Measurements from ENCODE around the gene AFF2. TPM values are rescaled to one million over a fixed set of nuclear protein-coding genes. Genes with fewer than 3 reads are reported as not detected.

Gene AFF2
- total RNA-seq, 1 experiment from 2014 or later: 0.05 TPM

- Histone ChIP-seq H3K9me2 (ENCODE audit: insufficient read depth) (no peaks in the 10 kb centered on the region), H2AFZ (ENCODE audit: low read depth, low read length, poor library complexity, severe bottlenecking) (no peak overlapping the region), H3K4me2 (ENCODE audit: low read length) (no peak overlapping the region), H4K20me1 (ENCODE audit: insufficient read depth) (no peaks in the 10 kb centered on the region), H3K36me3 (ENCODE audit: control insufficient read depth in 1 of 2, insufficient read depth in 2 of 2, low read length in 2 of 2) (no peaks in the 10 kb centered on the region), H3K4me3 (replicated peaks in 1 of 2; ENCODE audit: low read depth in 1 of 2, low read length in 2 of 2) (no peak overlapping the region), H3K9ac (ENCODE audit: low read length) (no peak overlapping the region), H3K27me3 (ENCODE audit: insufficient read depth, low read length) (no peaks in the 10 kb centered on the region), H3K4me1 (ENCODE audit: control insufficient read depth in 1 of 2, insufficient read depth in 2 of 2, low read length in 2 of 2) (no peaks in the 10 kb centered on the region), H3K9me3 (ENCODE audit: control insufficient read depth in 1 of 2, insufficient read depth in 1 of 2, low read depth in 1 of 2, low read length in 2 of 2) (no peaks in the 10 kb centered on the region), H3K27ac (ENCODE audit: low read depth, low read length) (no peak overlapping the region), H3K79me2 (ENCODE audit: insufficient read depth, low read length) (no peaks in the 10 kb centered on the region)
- ChIA-PET CTCF (no interaction called here), POLR2A (no interaction called here), RAD21 (ENCODE audit: low non-redundant PET in 1 of 2, low total read pairs in 2 of 2, uncharacterized antibody in 2 of 2, unreplicated experiment in 2 of 2) (no interaction called here)
- BruUV-seq (replicated peaks): no TSS peak
- ATAC-seq: no peak
- TF ChIP-seq ZFX (IDR thresholded peaks at IDR 0.05) (no peak), EGR1 (IDR thresholded peaks at IDR 0.05; ENCODE audit: low read depth) (no peak), JUND (IDR thresholded peaks at IDR 0.05) (no peak), SRF (IDR thresholded peaks at IDR 0.05; ENCODE audit: low read depth) (no peak), FOSL1 (IDR thresholded peaks at IDR 0.05; ENCODE audit: low read depth) (no peak), MAX (IDR thresholded peaks at IDR 0.05) (no peak), YY1 (IDR thresholded peaks at IDR 0.05; ENCODE audit: extremely low read depth, insufficient replicate concordance, low read depth, low read length) (no peak), EZH2phosphoT487 (IDR thresholded peaks at IDR 0.05; ENCODE audit: borderline replicate concordance) (no peak), POLR2AphosphoS5 (IDR thresholded peaks at IDR 0.05; ENCODE audit: low read depth, low read length) (no peak), ZNF274 (IDR thresholded peaks at IDR 0.05; ENCODE audit: low read depth, low read length) (no peak), CBX3 (IDR thresholded peaks at IDR 0.05; ENCODE audit: low read depth) (no peak), ZBTB33 (IDR thresholded peaks at IDR 0.05; ENCODE audit: extremely low read depth, insufficient replicate concordance, low read length) (no peak), EZH2 (IDR thresholded peaks at IDR 0.05) (no peak), CEBPB (IDR thresholded peaks at IDR 0.05; ENCODE audit: low read depth) (no peak), POLR2A (IDR thresholded peaks at IDR 0.05; ENCODE audit: borderline replicate concordance, extremely low read depth, insufficient read depth, insufficient read length) (no peak)
- intact Hi-C loops (cut with micrococcal nuclease): no loop called here
- DNase-seq (ENCODE audit: low read depth, low spot score): no peak
These were observed 532.0 kb downstream of the AFF2 start for GRCh38 chrX:149032449-149032848.

All from HCT116 (cell line).